IMR-90 (cell line): Measurements from ENCODE around the gene DUS4L. TPM values are rescaled to one million over a fixed set of nuclear protein-coding genes. Genes with fewer than 3 reads are reported as not detected.
A peak's percentile ranks its signal among the peaks of the same experiment; 100 is the strongest.

Experiments
- ATAC-seq: fragments of 200-7000 bp; cut with Tn5 transposase; 2 replicates; pipeline ENCODE4 v1.9.1; 2020; ENCODE audit warnings: low read depth, mild to moderate bottlenecking, moderate library complexity
- BruUV-seq: library from RNA; stranded (reverse); fragments of 400-500 nt; replicated peaks from 2 replicates; lab custom pipeline; 2021; lab: Mats Ljungman, UMichigan
- CTCF ChIA-PET: fragments of 300-600 bp; formaldehyde crosslinking; extraction: SDS; loops from one replicate; lab custom pipeline; 2021; ENCODE audit warnings: antibody characterized with exemption; lab: Yijun Ruan, JAX
- POLR2A ChIA-PET: fragments of 300-600 bp; sonication (Branson Sonifier 250); formaldehyde crosslinking; loops from one replicate; lab custom pipeline; 2022; ENCODE audit warnings: antibody characterized with exemption; ENCODE audit not compliant: unreplicated experiment; lab: Charles Lee
- DNase-seq: peaks from one replicate; pipeline ENCODE4 v3.0.0; 2013
- H2AFZ ChIP-seq: replicated peaks from 2 replicates; pipeline ENCODE3; 2013; ENCODE audit warnings: low read length, mild to moderate bottlenecking; ENCODE audit not compliant: poor library complexity
- H2AK5ac ChIP-seq: 2 replicates; pipeline ENCODE4 v1.6.1; 2013; ENCODE audit warnings: low read depth, low read length, inconsistent platforms
- H2AK9ac ChIP-seq: replicated peaks from 2 replicates; pipeline ENCODE3; 2013; ENCODE audit warnings: mild to moderate bottlenecking, low read depth, low read length, moderate library complexity; ENCODE audit not compliant: poor library complexity
- H2BK120ac ChIP-seq: 2 replicates; pipeline ENCODE4 v1.6.1; 2013; ENCODE audit warnings: low read depth, low read length, inconsistent platforms
- H2BK15ac ChIP-seq: 3 replicates; pipeline ENCODE4 v1.6.1; 2013; ENCODE audit warnings: low read depth, low read length, inconsistent platforms
- H2BK20ac ChIP-seq: 2 replicates; pipeline ENCODE4 v1.6.1; 2013; ENCODE audit warnings: low read depth, mild to moderate bottlenecking, inconsistent platforms, low read length, moderate library complexity
- H2BK5ac ChIP-seq: 2 replicates; pipeline ENCODE4 v1.6.1; 2013; ENCODE audit warnings: mild to moderate bottlenecking, low read depth, low read length, inconsistent platforms; ENCODE audit not compliant: poor library complexity, severe bottlenecking
- H3K14ac ChIP-seq: replicated peaks from 2 replicates; pipeline ENCODE4 v1.6.1; 2013; ENCODE audit warnings: low read depth, low read length, inconsistent platforms
- H3K18ac ChIP-seq: 2 replicates; pipeline ENCODE4 v1.6.1; 2013; ENCODE audit warnings: low read depth, low read length, control low read depth
- H3K23ac ChIP-seq: 2 replicates; pipeline ENCODE4 v1.6.1; 2013; ENCODE audit warnings: low read depth, low read length, inconsistent platforms
- H3K27ac ChIP-seq: 2 replicates; pipeline ENCODE4 v1.5.1; 2013; ENCODE audit warnings: mild to moderate bottlenecking, control low read depth, low read length; ENCODE audit not compliant: insufficient read depth
- H3K27me3 ChIP-seq: 2 replicates; pipeline ENCODE4 v1.6.1; 2013; ENCODE audit warnings: low read length; ENCODE audit not compliant: control insufficient read depth, insufficient read depth
- H3K36me3 ChIP-seq: 2 replicates; pipeline ENCODE4 v1.6.1; 2013; ENCODE audit warnings: low read length, mixed read lengths; ENCODE audit not compliant: control insufficient read depth, insufficient read depth
- H3K4ac ChIP-seq: 2 replicates; pipeline ENCODE4 v1.6.1; 2013; ENCODE audit warnings: low read depth, low read length, inconsistent platforms
- H3K4me1 ChIP-seq: 2 replicates; pipeline ENCODE4 v1.6.1; 2013; ENCODE audit warnings: low read length, mixed read lengths; ENCODE audit not compliant: control insufficient read depth, insufficient read depth
- H3K4me2 ChIP-seq: 2 replicates; pipeline ENCODE4 v1.6.1; 2013; ENCODE audit warnings: low read depth, mild to moderate bottlenecking, control low read depth, low read length, moderate library complexity
- H3K4me3 ChIP-seq: 2 replicates; pipeline ENCODE4 v1.5.1; 2013; ENCODE audit warnings: low read depth, mild to moderate bottlenecking, control low read depth, low read length, moderate library complexity; ENCODE audit not compliant: insufficient read depth
- H3K56ac ChIP-seq: 2 replicates; pipeline ENCODE4 v1.6.1; 2013; ENCODE audit warnings: low read length, inconsistent platforms; ENCODE audit not compliant: insufficient read depth; ENCODE audit errors: extremely low read depth
- H3K79me1 ChIP-seq, 2 experiments: 2 replicates each; pipeline ENCODE4 v1.6.1; 2013; ENCODE audit warnings: low read length in 2 of 2, inconsistent platforms in 1 of 2, low read depth in 1 of 2
- H3K9ac ChIP-seq: 2 replicates; pipeline ENCODE4 v1.6.1; 2013; ENCODE audit warnings: low read depth, low read length, control low read depth
- H3K9me1 ChIP-seq: 2 replicates; pipeline ENCODE4 v1.6.1; 2013; ENCODE audit warnings: low read length, inconsistent platforms; ENCODE audit not compliant: insufficient read depth
- H3K9me3 ChIP-seq: 2 replicates; pipeline ENCODE4 v1.6.1; 2013; ENCODE audit warnings: low read length; ENCODE audit not compliant: control insufficient read depth, insufficient read depth
- H4K20me1 ChIP-seq: 2 replicates; pipeline ENCODE4 v1.6.1; 2013; ENCODE audit warnings: low read length, inconsistent platforms; ENCODE audit not compliant: insufficient read depth
- H4K5ac ChIP-seq: 2 replicates; pipeline ENCODE4 v1.6.1; 2013; ENCODE audit warnings: mild to moderate bottlenecking, low read depth, low read length, control low read depth
- H4K8ac ChIP-seq, 2 experiments: 2 replicates each; pipeline ENCODE4 v1.6.1; 2013; ENCODE audit warnings: low read depth in 2 of 2, low read length in 2 of 2, control low read depth in 1 of 2, inconsistent platforms in 1 of 2
- H4K91ac ChIP-seq: 2 replicates; pipeline ENCODE4 v1.6.1; 2013; ENCODE audit warnings: low read depth, low read length, inconsistent platforms; ENCODE audit not compliant: insufficient read depth
- BHLHE40 ChIP-seq: fragments of 150-350 bp; IDR thresholded peaks from 2 replicates; pipeline ENCODE4 v1.6.1; 2016; ENCODE audit warnings: mild to moderate bottlenecking, low read depth, low read length
- CEBPB ChIP-seq: IDR thresholded peaks from 2 replicates; pipeline ENCODE4 v1.6.1; 2012; ENCODE audit warnings: low read depth, low read length, improper control_type of control experiment
- CHD1 ChIP-seq: IDR thresholded peaks from 2 replicates; pipeline ENCODE4 v1.6.1; 2012; ENCODE audit warnings: low read depth, low read length, improper control_type of control experiment
- CTCF ChIP-seq: conservative IDR thresholded peaks from 2 replicates; pipeline ENCODE4 v1.5.1; 2012; ENCODE audit warnings: mild to moderate bottlenecking, low read depth, low read length, improper control_type of control experiment
- ELK1 ChIP-seq: fragments of 150-350 bp; IDR thresholded peaks from 2 replicates; pipeline ENCODE4 v1.6.1; 2016; ENCODE audit warnings: low read depth, mild to moderate bottlenecking, low read length, moderate library complexity, borderline replicate concordance
- FOS ChIP-seq: fragments of 150-350 bp; IDR thresholded peaks from 2 replicates; pipeline ENCODE4 v1.6.1; 2016; ENCODE audit warnings: low read depth, low read length
- MAFK ChIP-seq: IDR thresholded peaks from 2 replicates; pipeline ENCODE4 v1.6.1; 2012; ENCODE audit warnings: low read depth, low read length, improper control_type of control experiment
- MAZ ChIP-seq: IDR thresholded peaks from 2 replicates; pipeline ENCODE4 v1.6.1; 2012; ENCODE audit warnings: low read depth, mild to moderate bottlenecking, low read length, improper control_type of control experiment, moderate library complexity, borderline replicate concordance
- MXI1 ChIP-seq: IDR thresholded peaks from 2 replicates; pipeline ENCODE4 v1.6.1; 2012; ENCODE audit warnings: low read depth, mild to moderate bottlenecking, low read length, moderate library complexity, borderline replicate concordance
- NFE2L2 ChIP-seq: fragments of 150-350 bp; IDR thresholded peaks from 2 replicates; pipeline ENCODE4 v1.6.1; 2016; ENCODE audit warnings: low read depth, mild to moderate bottlenecking, low read length
- POLR2A ChIP-seq: IDR thresholded peaks from 2 replicates; pipeline ENCODE4 v1.6.1; 2012; ENCODE audit warnings: mild to moderate bottlenecking, low read depth, low read length
- RAD21 ChIP-seq: IDR thresholded peaks from 2 replicates; pipeline ENCODE4 v1.6.1; 2012; ENCODE audit warnings: low read length, improper control_type of control experiment
- RCOR1 ChIP-seq: IDR thresholded peaks from 2 replicates; pipeline ENCODE4 v1.6.1; 2012; ENCODE audit warnings: mild to moderate bottlenecking, low read length, improper control_type of control experiment; ENCODE audit not compliant: insufficient replicate concordance
- RFX5 ChIP-seq: IDR thresholded peaks from 2 replicates; pipeline ENCODE4 v1.8.0; 2012; ENCODE audit warnings: low read depth, mild to moderate bottlenecking, low read length, moderate library complexity
- SMC3 ChIP-seq: fragments of 150-350 bp; IDR thresholded peaks from 2 replicates; pipeline ENCODE4 v1.6.1; 2016; ENCODE audit warnings: low read depth, mild to moderate bottlenecking, antibody characterized with exemption, low read length, moderate library complexity
- USF2 ChIP-seq: fragments of 150-350 bp; IDR thresholded peaks from 2 replicates; pipeline ENCODE4 v1.6.1; 2017; ENCODE audit warnings: mild to moderate bottlenecking, antibody characterized with exemption, low read length, low read depth
- WGBS, 2 experiments: methylation state at CpG; one replicate each; pipeline versions ENCODE4 v1.1.5 to v1.1.7; 2013; ENCODE audit warnings: missing lambda C conversion rate in 2 of 2; ENCODE audit not compliant: insufficient read length in 1 of 2; ENCODE audit errors: extremely low coverage in 2 of 2; 5-methylcytosine and 5-hydroxymethylcytosine counted together
- dilution Hi-C: fragments of 300-500 bp; cut with HindIII; formaldehyde crosslinking; loops from one replicate; pipeline ENCODE4 v1.14.3; 2018; ENCODE audit warnings: low sequenced_read_pairs; ENCODE audit not compliant: unreplicated experiment
- in situ Hi-C: fragments of 300-500 bp; cut with MboI; formaldehyde crosslinking; loops from 3 replicates; pipeline ENCODE4 v1.14.3; 2019; ENCODE audit warnings: low sequenced_read_pairs, inconsistent platforms, mixed read lengths
- intact Hi-C: fragments of 100-400 bp; cut with micrococcal nuclease; formaldehyde crosslinking; loops from 2 replicates; pipeline ENCODE4 v1.10.0; 2022
- polyA plus RNA-seq, 3 experiments: library from polyadenylated mRNA; depleted of rRNA; stranded (reverse); fragments of >200 nt; gene quantifications; 2 replicates each; pipeline ENCODE4 v1.2.3, GENCODE V29; 2012; ENCODE audit warnings: low replicate concordance in 1 of 3
- total RNA-seq: library from RNA; depleted of rRNA; stranded (reverse); fragments of >200 nt; gene quantifications from 2 replicates; pipeline ENCODE4 v1.2.3, GENCODE V29; 2012

The DUS4L gene
- total and polyA plus RNA-seq, 2 of the 4 experiments (the other 2 are of a cell fraction): 4.2 to 6.6 TPM

GRCh38 chr7:107605218-107605815 is 41.5 kb downstream of the DUS4L start:
- ATAC-seq (no peak), DNase-seq (no peak)
- no peak for TF ChIP-seq MAZ
- no peak for TF ChIP-seq MAFK
- TF ChIP-seq NFE2L2: no peak
- no peak for TF ChIP-seq RCOR1
- no peak for TF ChIP-seq POLR2A
- TF ChIP-seq ELK1: no peak
- TF ChIP-seq CTCF: no peak
- TF ChIP-seq MXI1: no peak
- no peak for TF ChIP-seq FOS
- no peak for TF ChIP-seq SMC3
- no peak for TF ChIP-seq CHD1
- no peak for TF ChIP-seq CEBPB
- TF ChIP-seq RAD21: no peak
- no peak for TF ChIP-seq USF2
- TF ChIP-seq BHLHE40: no peak
- no peak for TF ChIP-seq RFX5
- Histone ChIP-seq H4K20me1 (no peaks in the 10 kb centered on the region), H4K8ac (peak overlapping the region in 1 of 2 experiments; percentile 46; a peak in 1 of 4 replicates), H3K4me2 (no peak overlapping the region), H3K9me1 (peaks cover 3% of the 10 kb centered on the region; the same call in 1 of the 2 replicates), H3K18ac (no peak overlapping the region), H3K23ac (0 out of 2 replicates have a peak overlapping the region, but pooled peaks have one; percentile 86), H4K91ac (no peak overlapping the region), H3K4me3 (no peak overlapping the region), H2BK20ac (no peak overlapping the region), H3K79me1 (peaks cover 0 to 12% of the 10 kb centered on the region in 2 experiments; a peak in 3 of 4 replicates), H3K36me3 (peaks cover 2% of the 10 kb centered on the region), H2AK9ac (no peak overlapping the region), H3K4ac (no peak overlapping the region), H3K14ac (peak overlapping the region; percentile 66; the same call in 1 of the 2 replicates), H2AFZ (no peak overlapping the region), H3K9ac (no peak overlapping the region), H3K27ac (no peak overlapping the region), H3K4me1 (peaks cover 2% of the 10 kb centered on the region; the same call in 1 of the 2 replicates), H2AK5ac (peak overlapping the region; percentile 74; the same call in 1 of the 2 replicates), H4K5ac (no peak overlapping the region), H2BK5ac (no peak overlapping the region), H3K9me3 (no peaks in the 10 kb centered on the region), H2BK15ac (no peak overlapping the region), H3K56ac (no peak overlapping the region), H2BK120ac (no peak overlapping the region), H3K27me3 (no peaks in the 10 kb centered on the region)
- BruUV-seq: no TSS peak
- in situ Hi-C loops (no loop called here), dilution Hi-C loops (no loop called here), intact Hi-C loops (no loop called here)
- 100% methylated on average over 1 of the region's 3 CpGs; no CpG with 5 or more reads in 1 of the 2 experiments for WGBS, 2 experiments
- POLR2A ChIA-PET: no interaction called here
- CTCF ChIA-PET: no interaction called here
